NB4 (cell line): ENCODE measurements around the gene ALOX12B.

ENCODE experiments used
- DNase-seq: peaks from one replicate; pipeline ENCODE4 v3.0.0; 2010; ENCODE audit warnings: low read depth
- H3K4me3 ChIP-seq: one replicate; pipeline ENCODE4 v1.5.1; 2011; ENCODE audit warnings: mild to moderate bottlenecking, low read depth, low read length, moderate library complexity
- CTCF ChIP-seq: IDR thresholded peaks from one replicate; pipeline ENCODE4 v1.5.1; 2012; ENCODE audit warnings: low read depth, low read length
- MYC ChIP-seq: IDR thresholded peaks from 2 replicates; pipeline ENCODE4 v1.6.1; 2011; ENCODE audit warnings: low read depth, low read length
- POLR2A ChIP-seq: IDR thresholded peaks from 2 replicates; pipeline ENCODE4 v1.6.1; 2011; ENCODE audit warnings: mild to moderate bottlenecking; ENCODE audit not compliant: insufficient read length; ENCODE audit errors: extremely low read depth
- TF ChIP-seq, protein P1 (sequence below): IDR thresholded peaks from 2 replicates; pipeline ENCODE4 v1.6.1; 2011; ENCODE audit warnings: low read depth, low read length

Gene ALOX12B

GRCh38 chr17:8095361-8095760, 7.8 kb upstream of the ALOX12B start:
- DNase-seq: no peak
- no peak overlapping the region for H3K4me3 ChIP-seq
- TF ChIP-seq, protein P1, sequence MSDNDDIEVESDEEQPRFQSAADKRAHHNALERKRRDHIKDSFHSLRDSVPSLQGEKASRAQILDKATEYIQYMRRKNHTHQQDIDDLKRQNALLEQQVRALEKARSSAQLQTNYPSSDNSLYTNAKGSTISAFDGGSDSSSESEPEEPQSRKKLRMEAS: no peak
- TF ChIP-seq CTCF (no peak), MYC (no peak), POLR2A (no peak)

DNA sequence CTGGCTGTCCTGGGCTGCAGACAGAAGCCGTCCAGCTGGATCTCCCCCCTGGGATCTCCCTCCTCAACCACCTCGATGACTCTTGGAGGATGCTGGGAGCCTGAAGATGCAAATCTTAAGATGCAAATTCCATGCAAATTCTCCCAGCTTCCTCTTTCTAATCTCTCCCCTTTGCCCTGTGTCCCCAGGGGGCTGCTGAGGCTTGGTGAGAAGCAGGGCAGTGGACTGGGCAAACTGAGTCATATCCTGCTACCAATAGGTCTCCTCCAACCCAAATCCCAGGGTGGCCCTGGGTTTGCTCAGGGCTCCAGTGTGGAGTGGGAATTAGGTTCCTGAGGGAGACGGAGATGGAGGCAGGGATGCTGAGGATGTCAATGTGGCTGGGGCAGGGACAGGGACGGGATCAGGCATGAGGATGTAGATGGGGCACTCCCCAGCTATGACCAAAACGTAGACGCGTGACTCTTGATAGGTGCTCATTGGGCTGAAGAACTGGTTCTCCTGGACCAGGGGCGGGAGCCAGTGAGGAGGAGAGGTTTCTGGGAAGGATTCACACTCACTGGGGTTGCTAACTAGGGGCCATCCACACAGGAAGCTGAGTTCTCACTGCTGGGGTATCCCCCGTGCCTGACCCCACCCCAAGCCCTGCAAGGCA, 3.6 kb upstream of the ALOX12B start:
- H3K4me3 ChIP-seq: no peak overlapping the region
- peak; percentile 83 for DNase-seq
- TF ChIP-seq, protein P1: no peak
- TF ChIP-seq MYC: no peak
- TF ChIP-seq POLR2A: no peak
- no peak for TF ChIP-seq CTCF

DNA sequence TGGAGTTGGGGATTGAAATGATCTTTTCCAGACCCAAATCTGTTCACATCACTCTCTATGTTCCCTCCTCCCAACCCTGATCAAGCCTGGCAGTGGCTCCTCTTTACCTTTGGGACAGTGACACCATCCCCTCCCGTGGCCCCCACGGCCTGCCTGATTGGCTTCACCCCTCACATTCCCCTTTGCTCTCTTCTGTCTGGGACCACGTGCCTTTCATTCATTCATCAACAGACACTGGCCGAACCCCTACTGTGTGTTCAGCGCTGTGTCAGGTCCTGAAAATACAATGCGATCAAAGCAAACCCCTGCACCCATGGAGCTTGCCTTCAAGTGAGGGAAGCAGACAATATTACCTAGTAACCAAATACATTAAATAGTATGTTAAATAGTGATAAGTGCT, 2.2 kb upstream of the ALOX12B start:
- TF ChIP-seq CTCF (no peak), MYC (no peak), POLR2A (no peak)
- TF ChIP-seq, protein P1: no peak
- H3K4me3 ChIP-seq: no peak overlapping the region
- DNase-seq: no peak

- DNase-seq: no peak
- H3K4me3 ChIP-seq: no peak overlapping the region
- TF ChIP-seq, protein P1: no peak
- no peak for TF ChIP-seq POLR2A
- no peak for TF ChIP-seq MYC
- no peak for TF ChIP-seq CTCF
These were observed 375 bp upstream of the ALOX12B start for GRCh38 chr17:8087952-8088230.

- H3K4me3 ChIP-seq: no peak overlapping the region
- TF ChIP-seq CTCF: no peak
- TF ChIP-seq, protein P1: no peak
- no peak for TF ChIP-seq POLR2A
- no peak for TF ChIP-seq MYC
- no peak for DNase-seq
These were observed 3.3 kb downstream of the ALOX12B start for GRCh38 chr17:8084250-8084649.

DNA sequence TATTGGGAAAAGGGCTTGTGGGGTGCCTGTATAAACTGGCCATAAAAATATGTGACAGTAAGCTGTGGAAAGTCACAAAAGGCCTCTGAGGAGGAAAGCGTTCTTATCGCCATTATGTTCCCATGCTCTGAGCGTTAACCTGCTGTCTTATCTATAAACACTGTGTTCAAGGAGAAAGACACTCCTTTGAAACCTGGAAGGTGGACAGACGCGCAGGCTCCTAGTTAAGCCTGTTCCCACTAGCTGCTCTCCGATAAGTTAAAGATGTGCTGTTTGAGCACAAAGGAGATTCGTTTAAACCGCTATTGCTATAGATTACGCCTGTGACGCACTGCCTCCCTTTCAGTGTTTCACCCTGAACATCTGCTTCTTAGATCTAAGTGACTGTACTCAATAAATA, 5.2 kb downstream of the ALOX12B start:
- TF ChIP-seq POLR2A (no peak), MYC (no peak), CTCF (no peak)
- TF ChIP-seq, protein P1: no peak
- no peak for DNase-seq
- H3K4me3 ChIP-seq: no peak overlapping the region
